SU-DHL-6 (cell line): ENCODE data around the gene TTLL11.
"Not testable (repeated sequence)": the region's sequence is repeated elsewhere in the genome, so short reads cannot be mapped to it uniquely, and the experiment has no call there.

Experiments
- H2AFZ ChIP-seq: fragments of 200-600 bp; sonication (generic); 2 replicates; pipeline ENCODE4 v1.6.1; 2014; ENCODE audit warnings: low read depth, mild to moderate bottlenecking, moderate library complexity, mixed read lengths, antibody characterized with exemption, low read length; ENCODE audit not compliant: severe bottlenecking
- H3F3A ChIP-seq: fragments of 200-600 bp; shearing (Covaris generic); 2 replicates; pipeline ENCODE4 v1.6.0; 2016; ENCODE audit warnings: antibody characterized with exemption, mild to moderate bottlenecking; ENCODE audit not compliant: insufficient read depth
- H3K27ac ChIP-seq: fragments of 200-600 bp; sonication (generic); 2 replicates; pipeline ENCODE4 v1.5.1; 2016; ENCODE audit warnings: low read depth, mild to moderate bottlenecking, low read length, moderate library complexity, mixed read lengths
- H3K27me3 ChIP-seq: fragments of 200-600 bp; sonication (generic), shearing (Covaris generic); 2 replicates; pipeline ENCODE4 v1.6.0; 2014; ENCODE audit warnings: mild to moderate bottlenecking, low read length
- H3K36me3 ChIP-seq: fragments of 200-600 bp; sonication (generic); 2 replicates; pipeline ENCODE4 v1.6.1; 2014; ENCODE audit warnings: mild to moderate bottlenecking, low read length, mixed read lengths
- H3K4me2 ChIP-seq: fragments of 300-600, 200-600 bp; shearing (Covaris generic), sonication (generic); 2 replicates; pipeline ENCODE4 v1.6.0; 2014; ENCODE audit warnings: low read length, low read depth, mild to moderate bottlenecking; ENCODE audit not compliant: poor library complexity, severe bottlenecking
- H3K4me3 ChIP-seq: fragments of 200-600 bp; sonication (generic); 2 replicates; pipeline ENCODE4 v1.5.1; 2014; ENCODE audit warnings: antibody characterized with exemption, low read length, mild to moderate bottlenecking, mixed read lengths; ENCODE audit not compliant: insufficient read depth, poor library complexity, severe bottlenecking
- H3K79me2 ChIP-seq: fragments of 200-600 bp; sonication (generic); 2 replicates; pipeline ENCODE4 v1.6.1; 2014; ENCODE audit warnings: mild to moderate bottlenecking, low read length, moderate library complexity; ENCODE audit not compliant: insufficient read depth
- H3K9ac ChIP-seq: fragments of 200-600 bp; sonication (generic); 2 replicates; pipeline ENCODE4 v1.7.0; 2014; ENCODE audit warnings: mild to moderate bottlenecking, low read length
- H3K9me2 ChIP-seq: fragments of 200-600 bp; sonication (generic); replicated peaks from 2 replicates; pipeline ENCODE4 v1.6.1; 2014; ENCODE audit warnings: low read length; ENCODE audit not compliant: insufficient read depth
- H3K9me3 ChIP-seq: fragments of 200-600 bp; sonication (generic); 2 replicates; pipeline ENCODE4 v1.6.1; 2014; ENCODE audit warnings: low read length, mixed read lengths; ENCODE audit not compliant: insufficient read depth
- H4K20me1 ChIP-seq: fragments of 200-600 bp; sonication (generic); 2 replicates; pipeline ENCODE4 v1.6.1; 2014; ENCODE audit warnings: low read depth, mild to moderate bottlenecking, antibody characterized with exemption, low read length, moderate library complexity, mixed read lengths
- EZH2phosphoT487 ChIP-seq: fragments of 200-600 bp; sonication (generic), shearing (Covaris generic); conservative IDR thresholded peaks from 2 replicates; pipeline ENCODE4 v1.6.1; 2018; ENCODE audit warnings: mild to moderate bottlenecking, antibody characterized with exemption, low read length, moderate library complexity, mixed read lengths
- TF ChIP-seq, protein P1 (sequence below): fragments of 200-600 bp; sonication (generic); IDR thresholded peaks from one replicate; pipeline ENCODE4 v1.5.1; 2017; ENCODE audit warnings: antibody characterized with exemption, mild to moderate bottlenecking, low read length, moderate library complexity; ENCODE audit not compliant: insufficient read depth, poor library complexity, severe bottlenecking

Gene TTLL11

DNA sequence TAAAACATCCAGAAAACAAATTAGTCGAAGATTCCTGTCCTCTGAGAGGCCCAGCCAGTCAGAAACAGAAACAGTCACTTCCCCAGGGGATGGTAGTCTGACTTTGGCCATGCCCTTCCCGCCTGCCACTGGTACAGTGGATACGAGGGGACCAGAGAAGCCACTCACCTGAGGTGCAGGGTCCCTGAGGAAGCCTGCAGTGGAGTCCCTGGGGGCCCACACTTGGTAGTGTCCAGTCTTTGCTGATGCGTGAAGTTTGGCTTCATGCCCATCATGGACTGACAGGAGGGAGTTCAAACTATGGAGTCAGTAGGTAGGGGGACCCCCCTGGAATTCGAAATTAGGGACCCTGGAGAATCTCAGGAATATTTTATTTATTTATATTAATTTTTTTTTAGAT lies 294.2 kb downstream of the TTLL11 start:
- no peak overlapping the region for H3K27ac ChIP-seq
- no peaks in the 10 kb centered on the region for H3K9me3 ChIP-seq
- no peak overlapping the region for H3K4me2 ChIP-seq
- H3K27me3 ChIP-seq = no peaks in the 10 kb centered on the region
- no peaks in the 10 kb centered on the region for H3K9me2 ChIP-seq
- H3K9ac ChIP-seq = no peak overlapping the region
- TF ChIP-seq, protein P1, sequence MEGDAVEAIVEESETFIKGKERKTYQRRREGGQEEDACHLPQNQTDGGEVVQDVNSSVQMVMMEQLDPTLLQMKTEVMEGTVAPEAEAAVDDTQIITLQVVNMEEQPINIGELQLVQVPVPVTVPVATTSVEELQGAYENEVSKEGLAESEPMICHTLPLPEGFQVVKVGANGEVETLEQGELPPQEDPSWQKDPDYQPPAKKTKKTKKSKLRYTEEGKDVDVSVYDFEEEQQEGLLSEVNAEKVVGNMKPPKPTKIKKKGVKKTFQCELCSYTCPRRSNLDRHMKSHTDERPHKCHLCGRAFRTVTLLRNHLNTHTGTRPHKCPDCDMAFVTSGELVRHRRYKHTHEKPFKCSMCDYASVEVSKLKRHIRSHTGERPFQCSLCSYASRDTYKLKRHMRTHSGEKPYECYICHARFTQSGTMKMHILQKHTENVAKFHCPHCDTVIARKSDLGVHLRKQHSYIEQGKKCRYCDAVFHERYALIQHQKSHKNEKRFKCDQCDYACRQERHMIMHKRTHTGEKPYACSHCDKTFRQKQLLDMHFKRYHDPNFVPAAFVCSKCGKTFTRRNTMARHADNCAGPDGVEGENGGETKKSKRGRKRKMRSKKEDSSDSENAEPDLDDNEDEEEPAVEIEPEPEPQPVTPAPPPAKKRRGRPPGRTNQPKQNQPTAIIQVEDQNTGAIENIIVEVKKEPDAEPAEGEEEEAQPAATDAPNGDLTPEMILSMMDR = no peak
- no peak for TF ChIP-seq EZH2phosphoT487
- H3K4me3 ChIP-seq = no peak overlapping the region
- H3K36me3 ChIP-seq = no peaks in the 10 kb centered on the region
- no peaks in the 10 kb centered on the region for H3F3A ChIP-seq
- H2AFZ ChIP-seq = no peak overlapping the region
- H3K79me2 ChIP-seq = no peaks in the 10 kb centered on the region
- no peaks in the 10 kb centered on the region for H4K20me1 ChIP-seq

DNA sequence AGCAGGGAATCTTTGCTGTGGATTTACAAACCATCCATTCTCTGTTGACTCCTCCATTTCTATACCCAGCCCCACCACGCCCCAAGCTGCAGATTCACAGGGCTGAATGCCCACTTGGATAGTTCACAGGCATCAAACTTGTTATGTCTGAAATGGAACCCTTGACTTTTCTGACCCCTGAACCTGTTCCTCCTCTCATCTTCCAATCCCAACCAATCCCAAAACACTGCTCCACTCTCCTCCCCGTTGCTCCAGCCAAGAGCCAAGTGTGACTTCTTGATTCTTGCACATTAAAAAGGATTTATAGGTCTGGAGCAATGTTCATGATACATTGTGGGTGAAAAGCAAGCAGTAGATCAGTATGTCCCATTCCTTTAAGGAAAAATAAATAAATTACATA lies 296.0 kb downstream of the TTLL11 start:
- Histone ChIP-seq H3K27me3 (no peaks in the 10 kb centered on the region), H3K9ac (no peak overlapping the region), H3F3A (no peaks in the 10 kb centered on the region), H4K20me1 (no peaks in the 10 kb centered on the region), H2AFZ (no peak overlapping the region), H3K4me2 (no peak overlapping the region), H3K4me3 (no peak overlapping the region), H3K9me3 (no peaks in the 10 kb centered on the region), H3K36me3 (no peaks in the 10 kb centered on the region), H3K79me2 (no peaks in the 10 kb centered on the region), H3K9me2 (no peaks in the 10 kb centered on the region), H3K27ac (no peak overlapping the region)
- TF ChIP-seq EZH2phosphoT487 = no peak
- TF ChIP-seq, protein P1 = no peak

DNA sequence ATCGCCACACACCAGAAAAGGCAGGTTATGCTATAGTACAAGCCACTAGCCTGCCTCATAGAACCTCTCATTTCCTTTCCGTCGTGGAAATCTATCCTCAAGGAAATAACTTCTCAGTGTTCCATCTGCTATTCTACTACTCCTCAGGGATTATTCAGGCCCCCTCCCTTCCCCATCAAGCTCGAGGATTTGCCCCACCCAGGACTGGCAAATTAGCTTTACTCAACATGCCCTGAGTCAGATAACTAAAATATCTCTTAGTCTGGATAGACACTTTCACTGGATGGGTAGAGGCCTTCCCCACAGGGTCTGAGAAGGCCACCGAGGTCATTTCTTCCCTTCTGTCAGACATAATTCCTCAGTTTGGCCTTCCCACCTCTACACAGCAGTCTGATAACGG lies 298.8 kb downstream of the TTLL11 start:
- H3K9me3 ChIP-seq, H3K9me2 ChIP-seq, H2AFZ ChIP-seq, H3K9ac ChIP-seq, H3K4me3 ChIP-seq, H3K36me3 ChIP-seq, H3K27ac ChIP-seq, H4K20me1 ChIP-seq, H3K79me2 ChIP-seq, H3F3A ChIP-seq, H3K4me2 ChIP-seq, H3K27me3 ChIP-seq: not testable (repeated sequence)

DNA sequence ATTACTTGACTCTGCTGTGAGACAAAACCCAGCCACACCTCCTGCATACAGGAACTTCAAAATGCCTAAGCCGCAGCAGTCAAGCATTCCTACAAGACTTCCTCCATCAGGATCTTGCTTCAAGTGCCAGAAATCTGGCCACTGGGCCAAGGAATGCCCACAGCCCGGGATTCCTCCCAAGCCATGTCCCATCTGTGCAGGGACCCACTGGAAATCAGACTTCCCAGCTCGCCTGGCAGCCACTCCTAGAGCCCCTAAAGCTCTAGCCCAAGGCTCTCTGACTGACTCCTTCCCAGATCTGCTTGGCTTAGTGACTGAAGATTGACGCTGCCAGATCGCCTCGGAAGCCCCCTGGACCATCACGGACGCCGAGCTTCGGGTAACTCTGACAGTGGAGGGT lies 300.6 kb downstream of the TTLL11 start:
- not testable (repeated sequence) for H3K9me3 ChIP-seq, H3K4me3 ChIP-seq, H4K20me1 ChIP-seq, H3K4me2 ChIP-seq, H3K27me3 ChIP-seq, H3K9ac ChIP-seq, H3F3A ChIP-seq, H3K27ac ChIP-seq, H3K9me2 ChIP-seq, H2AFZ ChIP-seq, H3K79me2 ChIP-seq, H3K36me3 ChIP-seq
